GM12874 (cell line): ENCODE results near the gene CASS4.

Source experiments
- TF ChIP-seq, protein P1 (sequence below): IDR thresholded peaks from 2 replicates; pipeline ENCODE4 v1.5.1; 2011; ENCODE audit warnings: low read depth, mild to moderate bottlenecking, control low read depth, low read length, moderate library complexity; ENCODE audit not compliant: insufficient read depth

The CASS4 gene

DNA sequence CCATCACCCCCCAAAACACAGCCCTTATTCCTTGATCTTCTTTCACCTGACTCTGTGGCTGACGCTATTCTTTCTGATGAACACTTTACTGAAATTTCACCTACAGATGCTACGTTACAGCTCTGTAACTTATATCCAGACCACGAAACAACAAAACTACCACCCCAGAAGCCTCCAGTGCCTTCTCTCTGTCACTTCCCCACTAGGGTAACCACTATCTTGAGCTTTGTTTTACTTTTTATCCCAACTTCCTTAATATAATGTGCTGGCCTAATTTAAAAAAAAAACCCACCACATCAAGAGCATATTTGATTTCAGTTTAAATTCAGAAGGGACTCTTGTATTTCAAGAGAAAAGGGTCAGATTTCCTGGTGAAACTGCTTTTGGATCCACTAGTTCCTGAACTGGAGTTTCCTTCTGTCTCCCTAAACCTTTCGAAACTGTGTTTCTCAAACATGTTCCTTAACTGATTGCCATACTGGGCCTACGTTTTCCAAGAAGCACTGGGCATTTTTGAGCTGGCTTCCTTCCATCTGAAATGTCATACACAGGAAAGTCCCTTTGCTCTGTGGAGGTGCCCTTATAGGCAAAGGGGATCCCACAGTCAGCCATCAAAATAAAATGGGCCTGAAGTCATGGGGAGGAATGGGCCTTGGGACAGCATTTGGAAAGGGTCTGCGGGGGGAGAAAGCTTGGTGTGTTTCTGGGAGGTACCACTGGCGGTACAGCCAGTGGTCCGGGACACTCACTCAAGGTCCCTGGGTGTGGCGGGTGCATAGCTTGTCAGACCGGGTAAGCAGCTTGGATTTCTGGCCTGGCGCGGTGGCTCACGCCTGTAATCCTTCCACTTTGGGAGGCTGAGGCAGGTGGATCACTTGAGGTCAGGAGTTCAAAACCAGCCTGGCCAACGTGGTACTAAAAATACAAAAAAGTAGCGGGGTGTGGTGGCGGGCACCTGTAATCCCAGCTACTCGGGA, 30.6 kb downstream of the CASS4 start:
- TF ChIP-seq, protein P1, sequence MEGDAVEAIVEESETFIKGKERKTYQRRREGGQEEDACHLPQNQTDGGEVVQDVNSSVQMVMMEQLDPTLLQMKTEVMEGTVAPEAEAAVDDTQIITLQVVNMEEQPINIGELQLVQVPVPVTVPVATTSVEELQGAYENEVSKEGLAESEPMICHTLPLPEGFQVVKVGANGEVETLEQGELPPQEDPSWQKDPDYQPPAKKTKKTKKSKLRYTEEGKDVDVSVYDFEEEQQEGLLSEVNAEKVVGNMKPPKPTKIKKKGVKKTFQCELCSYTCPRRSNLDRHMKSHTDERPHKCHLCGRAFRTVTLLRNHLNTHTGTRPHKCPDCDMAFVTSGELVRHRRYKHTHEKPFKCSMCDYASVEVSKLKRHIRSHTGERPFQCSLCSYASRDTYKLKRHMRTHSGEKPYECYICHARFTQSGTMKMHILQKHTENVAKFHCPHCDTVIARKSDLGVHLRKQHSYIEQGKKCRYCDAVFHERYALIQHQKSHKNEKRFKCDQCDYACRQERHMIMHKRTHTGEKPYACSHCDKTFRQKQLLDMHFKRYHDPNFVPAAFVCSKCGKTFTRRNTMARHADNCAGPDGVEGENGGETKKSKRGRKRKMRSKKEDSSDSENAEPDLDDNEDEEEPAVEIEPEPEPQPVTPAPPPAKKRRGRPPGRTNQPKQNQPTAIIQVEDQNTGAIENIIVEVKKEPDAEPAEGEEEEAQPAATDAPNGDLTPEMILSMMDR = no peak

DNA sequence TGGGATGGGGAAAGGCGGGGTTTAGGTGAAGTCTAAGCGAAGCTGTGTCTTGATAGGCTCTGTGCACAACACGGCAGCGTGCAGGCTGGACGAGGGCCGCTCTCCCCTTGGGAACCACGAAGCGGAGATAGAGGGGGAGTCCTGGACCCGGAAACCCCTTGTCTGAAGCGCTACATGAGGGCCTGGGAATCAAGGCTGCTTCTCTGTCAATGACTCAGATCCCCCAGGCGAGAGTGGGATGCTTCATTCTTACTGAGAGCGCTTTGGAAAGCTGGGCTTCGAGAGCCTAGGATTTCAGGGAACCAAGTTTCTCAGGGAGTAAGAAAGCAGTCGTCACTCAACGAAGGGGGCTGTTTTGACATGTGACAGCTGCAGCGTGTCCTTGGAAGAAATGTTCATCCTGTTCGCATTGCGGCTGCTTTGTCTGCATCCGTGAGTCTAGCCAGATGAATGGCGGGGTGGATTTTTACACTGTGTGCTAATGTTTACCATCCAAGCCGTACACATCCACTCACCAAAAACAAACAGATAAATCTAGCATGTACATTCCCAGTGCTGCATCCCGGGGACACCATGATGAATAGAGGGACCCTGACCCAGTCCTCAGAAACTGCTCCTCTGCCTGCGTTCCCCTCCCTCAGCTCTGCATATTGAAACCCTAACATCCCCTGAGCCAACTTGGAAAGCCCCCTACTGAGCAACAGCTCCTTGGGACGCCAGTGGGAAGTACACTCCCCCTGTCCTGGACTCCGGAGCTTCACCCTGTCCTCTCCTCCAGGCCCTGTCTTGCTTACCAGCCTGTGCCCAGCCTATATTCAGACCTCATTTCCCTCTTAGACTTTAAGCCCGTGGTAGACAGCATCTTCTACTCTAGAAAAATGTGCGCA, 31.8 kb downstream of the CASS4 start:
- TF ChIP-seq, protein P1 = no peak

DNA sequence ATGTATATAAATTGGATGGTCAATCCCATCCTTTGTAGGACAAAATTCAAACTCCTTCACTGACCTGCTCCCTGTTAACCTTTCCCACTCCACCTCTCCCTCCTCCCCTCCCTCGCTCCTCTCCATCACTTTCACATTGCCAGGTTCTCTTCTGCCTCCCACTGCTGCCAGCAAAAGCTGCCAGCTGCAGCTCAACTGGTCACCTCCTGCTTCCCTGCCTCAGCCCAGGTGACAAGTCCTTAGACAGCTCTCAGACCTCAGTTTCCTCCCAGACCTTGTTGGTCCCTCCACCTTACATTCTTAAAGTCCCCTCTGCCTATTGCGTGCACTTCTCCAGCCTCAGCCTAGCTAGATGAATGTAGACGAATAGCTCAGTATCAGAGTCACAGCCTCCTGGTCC, 33.1 kb downstream of the CASS4 start:
- TF ChIP-seq, protein P1 = no peak

DNA sequence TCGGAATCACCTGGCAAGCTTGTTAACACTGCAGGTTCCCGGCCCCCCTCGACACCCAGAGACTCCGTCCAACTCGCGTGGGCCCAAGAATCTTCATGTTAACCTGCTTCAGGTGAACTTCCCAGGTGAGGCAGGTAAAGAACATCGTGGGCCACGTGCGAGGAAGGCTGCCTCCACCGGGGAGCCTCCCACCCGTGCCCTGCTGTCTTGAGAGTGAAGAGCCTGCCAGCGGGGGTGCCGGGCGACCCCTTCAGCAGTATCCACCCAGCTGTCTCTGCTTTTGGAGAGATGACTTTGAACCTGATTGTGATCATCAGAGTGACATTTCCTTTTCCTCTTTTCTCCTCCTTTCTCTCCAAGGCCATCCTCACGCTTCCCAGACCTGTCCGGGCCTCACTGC, 33.5 kb downstream of the CASS4 start:
- TF ChIP-seq, protein P1 = no peak

DNA sequence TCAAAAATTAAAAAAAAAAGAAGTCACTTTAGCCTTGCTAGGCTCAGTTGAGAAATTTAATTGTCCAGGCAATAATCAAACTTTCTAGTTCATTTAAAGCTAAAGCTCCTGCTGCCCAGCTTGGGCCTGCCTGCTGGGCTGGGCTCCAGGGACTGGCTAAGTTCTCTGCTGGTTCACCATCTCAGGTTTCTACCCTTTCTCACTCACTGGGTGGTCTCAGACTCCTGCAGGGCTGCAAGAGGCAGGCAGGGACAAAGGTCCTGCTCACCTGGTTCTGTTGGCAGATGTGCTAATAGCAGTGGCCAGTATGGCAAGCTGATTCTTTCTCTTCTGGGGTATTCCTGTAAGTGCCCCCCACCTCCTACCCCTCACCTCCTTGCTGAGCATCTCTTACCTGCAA, 35.2 kb downstream of the CASS4 start:
- TF ChIP-seq, protein P1 = no peak

DNA sequence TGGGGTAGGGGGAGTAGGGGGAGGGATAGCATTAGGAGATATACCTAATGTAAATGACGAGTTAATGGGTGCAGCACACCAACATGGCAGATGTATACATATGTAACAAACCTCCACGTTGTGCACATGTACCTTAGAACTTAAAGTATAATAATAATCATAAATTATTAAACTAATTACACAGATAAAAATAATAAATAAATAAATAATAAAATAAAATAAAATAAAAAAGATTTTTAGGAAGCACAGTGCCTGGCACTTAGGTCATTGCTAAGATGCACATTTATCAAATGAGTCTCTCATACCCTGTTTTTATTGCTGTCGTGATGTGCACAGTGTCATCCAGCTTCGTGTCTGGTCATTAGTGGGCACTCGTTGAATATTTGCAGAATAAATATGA, 37.4 kb downstream of the CASS4 start:
- TF ChIP-seq, protein P1 = no peak
